HEK293 (cell line): ENCODE measurements around the gene ZNF710.

Experiments
- CTCF ChIA-PET: fragments of 350-600 bp; formaldehyde crosslinking; extraction: SDS; loops from one replicate; lab custom pipeline; 2021; ENCODE audit warnings: antibody characterized with exemption; lab: Yijun Ruan, JAX
- POLR2A ChIA-PET: fragments of 300-600 bp; formaldehyde crosslinking; extraction: SDS; loops from one replicate; lab custom pipeline; 2020; ENCODE audit warnings: antibody characterized with exemption, inconsistent platforms; lab: Yijun Ruan, JAX
- H3K27ac ChIP-seq: fragments of 200-500 bp; sonication (Bioruptor generic); 2 replicates; pipeline ENCODE4 v1.5.1; 2014; ENCODE audit warnings: low read depth, low read length, control low read depth, inconsistent platforms; ENCODE audit errors: extremely low read depth
- H3K36me3 ChIP-seq, 2 experiments: fragments of 200-500 bp in 1 of 2; sonication (Bioruptor generic) in 1 of 2; 1 replicate in 1 of 2; 2 replicates in 1 of 2; pipeline ENCODE4 v1.5.1; 2014 to 2017; ENCODE audit warnings: inconsistent platforms in 2 of 2, low read length in 2 of 2; ENCODE audit not compliant: control insufficient read depth in 2 of 2, insufficient read depth in 1 of 2
- H3K4me1 ChIP-seq: fragments of 200-500 bp; sonication (Bioruptor generic); 2 replicates; pipeline ENCODE4 v1.5.1; 2014; ENCODE audit warnings: mild to moderate bottlenecking, low read length, inconsistent platforms; ENCODE audit not compliant: control insufficient read depth, insufficient read depth
- H3K4me3 ChIP-seq: 2 replicates; pipeline ENCODE4 v1.5.1; 2011; ENCODE audit warnings: low read depth, mild to moderate bottlenecking, control low read depth, low read length, moderate library complexity
- H3K9me3 ChIP-seq: fragments of 200-500 bp; sonication (Bioruptor generic); 2 replicates; pipeline ENCODE4 v1.5.1; 2014; ENCODE audit warnings: low read depth, low read length, inconsistent platforms; ENCODE audit not compliant: control insufficient read depth, insufficient read depth
- KLF8 ChIP-seq: fragments of 450-650 bp; formaldehyde crosslinking; IDR thresholded peaks from 2 replicates; pipeline ENCODE4 v1.5.1; 2016; ENCODE audit warnings: missing biosample characterization, missing genetic modification characterization
- OSR2 ChIP-seq: fragments of 450-650 bp; formaldehyde crosslinking; IDR thresholded peaks from 2 replicates; pipeline ENCODE4 v1.5.1; 2016; ENCODE audit warnings: missing biosample characterization, missing genetic modification characterization
- RBAK ChIP-seq: fragments of 450-650 bp; formaldehyde crosslinking; IDR thresholded peaks from 2 replicates; pipeline ENCODE4 v1.5.1; 2016; ENCODE audit warnings: missing biosample characterization, missing genetic modification characterization
- SETDB1 ChIP-seq: IDR thresholded peaks from one replicate; pipeline ENCODE4 v1.6.1; 2017; ENCODE audit warnings: mild to moderate bottlenecking, low read length, moderate library complexity, mixed read lengths; ENCODE audit not compliant: insufficient read length
- SP7 ChIP-seq: fragments of 450-650 bp; formaldehyde crosslinking; IDR thresholded peaks from 2 replicates; pipeline ENCODE4 v1.5.1; 2016; ENCODE audit warnings: missing biosample characterization, missing genetic modification characterization
- ZFHX2 ChIP-seq: fragments of 450-650 bp; formaldehyde crosslinking; conservative IDR thresholded peaks from 2 replicates; pipeline ENCODE4 v1.5.1; 2016; ENCODE audit warnings: missing biosample characterization, missing genetic modification characterization
- ZNF121 ChIP-seq: fragments of 450-650 bp; formaldehyde crosslinking; IDR thresholded peaks from 2 replicates; pipeline ENCODE4 v1.5.1; 2016; ENCODE audit warnings: missing biosample characterization, missing genetic modification characterization
- ZNF174 ChIP-seq: fragments of 450-650 bp; formaldehyde crosslinking; IDR thresholded peaks from 2 replicates; pipeline ENCODE4 v1.5.0; 2017; ENCODE audit warnings: missing biosample characterization, mild to moderate bottlenecking, missing genetic modification characterization
- ZNF184 ChIP-seq: fragments of 450-650 bp; IDR thresholded peaks from 2 replicates; pipeline ENCODE4 v1.5.1; 2018; ENCODE audit warnings: missing biosample characterization, mild to moderate bottlenecking, missing genetic modification characterization
- ZNF248 ChIP-seq: fragments of 450-650 bp; formaldehyde crosslinking; IDR thresholded peaks from 2 replicates; pipeline ENCODE4 v1.5.1; 2017; ENCODE audit warnings: missing biosample characterization, missing genetic modification characterization
- ZNF354C ChIP-seq: fragments of 450-650 bp; formaldehyde crosslinking; IDR thresholded peaks from 2 replicates; pipeline ENCODE4 v1.5.1; 2016; ENCODE audit warnings: missing biosample characterization, missing genetic modification characterization, low read depth, borderline replicate concordance
- ZNF529 ChIP-seq: fragments of 450-650 bp; formaldehyde crosslinking; IDR thresholded peaks from 2 replicates; pipeline ENCODE4 v1.5.1; 2017; ENCODE audit warnings: missing genetic modification characterization, missing biosample characterization; ENCODE audit not compliant: insufficient replicate concordance
- ZNF558 ChIP-seq: fragments of 450-650 bp; formaldehyde crosslinking; IDR thresholded peaks from 2 replicates; pipeline ENCODE4 v1.5.1; 2016; ENCODE audit warnings: missing biosample characterization, missing genetic modification characterization
- ZNF624 ChIP-seq: fragments of 450-650 bp; formaldehyde crosslinking; IDR thresholded peaks from 2 replicates; pipeline ENCODE4 v1.5.1; 2017; ENCODE audit warnings: missing biosample characterization, missing genetic modification characterization
- ZSCAN30 ChIP-seq: fragments of 450-650 bp; IDR thresholded peaks from 2 replicates; pipeline ENCODE4 v1.5.1; 2018; ENCODE audit warnings: missing biosample characterization, mild to moderate bottlenecking, missing genetic modification characterization, moderate library complexity
- TF ChIP-seq, protein P1 (sequence below): fragments of 450-650 bp; formaldehyde crosslinking; IDR thresholded peaks from 2 replicates; pipeline ENCODE4 v1.5.1; 2016; ENCODE audit warnings: missing biosample characterization, missing genetic modification characterization
- TF ChIP-seq, protein P2 (sequence below): fragments of 450-650 bp; formaldehyde crosslinking; conservative IDR thresholded peaks from 2 replicates; pipeline ENCODE4 v1.5.1; 2016; ENCODE audit warnings: low read depth, missing biosample characterization, missing genetic modification characterization
- TF ChIP-seq, protein P3 (sequence below): fragments of 450-650 bp; formaldehyde crosslinking; IDR thresholded peaks from 2 replicates; pipeline ENCODE4 v1.5.1; 2016; ENCODE audit warnings: missing biosample characterization, missing genetic modification characterization
- TF ChIP-seq, protein P4 (sequence below): fragments of 450-650 bp; formaldehyde crosslinking; IDR thresholded peaks from 2 replicates; pipeline ENCODE4 v1.5.1; 2017; ENCODE audit warnings: missing biosample characterization, missing genetic modification characterization

ZNF710 gene

DNA sequence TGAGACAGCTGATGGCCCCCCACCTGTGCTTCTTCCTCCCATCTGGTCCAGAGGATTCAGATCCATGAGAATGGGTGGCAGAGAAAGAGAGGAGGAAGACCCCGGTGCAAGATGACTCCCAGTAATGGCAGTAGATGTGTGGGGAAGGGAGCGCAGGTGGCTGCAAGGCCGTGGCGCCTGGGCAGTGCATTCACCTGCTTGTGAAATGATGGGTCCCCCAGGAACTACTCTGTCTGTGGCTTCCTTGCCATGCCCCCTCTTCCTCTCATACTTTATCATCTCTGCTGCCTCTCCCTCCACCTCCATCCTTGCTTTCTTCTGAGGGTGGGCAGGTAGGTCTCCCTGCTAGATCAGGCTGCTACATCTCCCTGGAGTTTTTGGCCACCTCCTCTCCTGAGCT lies 23.3 kb downstream of the ZNF710 start:
- Histone ChIP-seq H3K4me1 (peaks cover 1% of the 10 kb centered on the region; the same call in 1 of the 2 replicates), H3K9me3 (no peaks in the 10 kb centered on the region), H3K36me3 (no peaks in the 10 kb centered on the region; a peak in 1 of 3 replicates), H3K27ac (no peak overlapping the region), H3K4me3 (no peak overlapping the region)
- CTCF ChIA-PET, result interaction anchor here (0.6 to 1.3 kb wide), 2 partner anchors 30 to 47 kb away, joined by 3 to 4 read pairs; no protein-coding TSS in a partner anchor
- POLR2A ChIA-PET, result no interaction called here
- TF ChIP-seq ZNF174, result no peak

DNA sequence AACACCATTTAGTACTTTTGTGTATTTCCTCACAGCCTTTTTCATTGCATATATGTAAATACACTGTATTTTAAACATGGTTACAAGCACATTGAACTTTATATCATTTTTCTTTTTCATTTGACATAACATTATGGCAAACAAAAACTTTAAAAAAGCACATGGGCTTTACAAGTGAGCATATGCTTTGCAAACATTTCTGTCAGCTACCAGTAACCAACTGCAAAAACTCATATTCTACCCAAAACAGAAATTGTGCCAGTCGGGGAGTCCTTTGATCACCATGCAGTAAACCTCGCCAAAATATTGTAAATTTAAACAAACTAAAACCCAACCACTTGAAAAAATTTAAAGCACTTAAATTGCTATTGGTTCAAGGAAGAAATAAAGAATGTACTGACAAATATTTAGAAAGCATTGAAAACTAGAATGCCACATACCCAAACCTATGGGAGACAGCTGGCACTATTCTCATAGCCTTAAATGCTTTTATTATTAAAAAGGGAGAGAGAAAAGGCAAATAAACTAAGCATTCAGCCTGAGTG lies 24.4 kb downstream of the ZNF710 start:
- TF ChIP-seq, protein P1, sequence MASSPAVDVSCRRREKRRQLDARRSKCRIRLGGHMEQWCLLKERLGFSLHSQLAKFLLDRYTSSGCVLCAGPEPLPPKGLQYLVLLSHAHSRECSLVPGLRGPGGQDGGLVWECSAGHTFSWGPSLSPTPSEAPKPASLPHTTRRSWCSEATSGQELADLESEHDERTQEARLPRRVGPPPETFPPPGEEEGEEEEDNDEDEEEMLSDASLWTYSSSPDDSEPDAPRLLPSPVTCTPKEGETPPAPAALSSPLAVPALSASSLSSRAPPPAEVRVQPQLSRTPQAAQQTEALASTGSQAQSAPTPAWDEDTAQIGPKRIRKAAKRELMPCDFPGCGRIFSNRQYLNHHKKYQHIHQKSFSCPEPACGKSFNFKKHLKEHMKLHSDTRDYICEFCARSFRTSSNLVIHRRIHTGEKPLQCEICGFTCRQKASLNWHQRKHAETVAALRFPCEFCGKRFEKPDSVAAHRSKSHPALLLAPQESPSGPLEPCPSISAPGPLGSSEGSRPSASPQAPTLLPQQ, result no peak
- TF ChIP-seq, protein P2, sequence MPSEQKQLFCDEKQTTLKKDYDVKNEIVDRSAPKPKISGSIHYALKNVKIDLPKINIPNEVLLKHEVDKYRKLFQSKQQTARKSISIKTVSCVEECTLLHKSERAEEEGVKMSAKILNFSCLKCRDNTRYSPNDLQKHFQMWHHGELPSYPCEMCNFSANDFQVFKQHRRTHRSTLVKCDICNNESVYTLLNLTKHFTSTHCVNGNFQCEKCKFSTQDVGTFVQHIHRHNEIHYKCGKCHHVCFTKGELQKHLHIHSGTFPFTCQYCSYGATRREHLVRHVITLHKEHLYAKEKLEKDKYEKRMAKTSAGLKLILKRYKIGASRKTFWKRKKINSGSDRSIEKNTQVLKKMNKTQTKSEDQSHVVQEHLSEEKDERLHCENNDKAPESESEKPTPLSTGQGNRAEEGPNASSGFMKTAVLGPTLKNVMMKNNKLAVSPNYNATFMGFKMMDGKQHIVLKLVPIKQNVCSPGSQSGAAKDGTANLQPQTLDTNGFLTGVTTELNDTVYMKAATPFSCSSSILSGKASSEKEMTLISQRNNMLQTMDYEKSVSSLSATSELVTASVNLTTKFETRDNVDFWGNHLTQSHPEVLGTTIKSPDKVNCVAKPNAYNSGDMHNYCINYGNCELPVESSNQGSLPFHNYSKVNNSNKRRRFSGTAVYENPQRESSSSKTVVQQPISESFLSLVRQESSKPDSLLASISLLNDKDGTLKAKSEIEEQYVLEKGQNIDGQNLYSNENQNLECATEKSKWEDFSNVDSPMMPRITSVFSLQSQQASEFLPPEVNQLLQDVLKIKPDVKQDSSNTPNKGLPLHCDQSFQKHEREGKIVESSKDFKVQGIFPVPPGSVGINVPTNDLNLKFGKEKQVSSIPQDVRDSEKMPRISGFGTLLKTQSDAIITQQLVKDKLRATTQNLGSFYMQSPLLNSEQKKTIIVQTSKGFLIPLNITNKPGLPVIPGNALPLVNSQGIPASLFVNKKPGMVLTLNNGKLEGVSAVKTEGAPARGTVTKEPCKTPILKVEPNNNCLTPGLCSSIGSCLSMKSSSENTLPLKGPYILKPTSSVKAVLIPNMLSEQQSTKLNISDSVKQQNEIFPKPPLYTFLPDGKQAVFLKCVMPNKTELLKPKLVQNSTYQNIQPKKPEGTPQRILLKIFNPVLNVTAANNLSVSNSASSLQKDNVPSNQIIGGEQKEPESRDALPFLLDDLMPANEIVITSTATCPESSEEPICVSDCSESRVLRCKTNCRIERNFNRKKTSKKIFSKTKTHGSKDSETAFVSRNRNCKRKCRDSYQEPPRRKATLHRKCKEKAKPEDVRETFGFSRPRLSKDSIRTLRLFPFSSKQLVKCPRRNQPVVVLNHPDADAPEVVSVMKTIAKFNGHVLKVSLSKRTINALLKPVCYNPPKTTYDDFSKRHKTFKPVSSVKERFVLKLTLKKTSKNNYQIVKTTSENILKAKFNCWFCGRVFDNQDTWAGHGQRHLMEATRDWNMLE (tag by site-specific recombination), result no peak
- TF ChIP-seq KLF8 (tag by site-specific recombination) (no peak), ZSCAN30 (tag by site-specific recombination) (no peak), ZNF558 (no peak), ZNF248 (tag by site-specific recombination) (no peak), ZNF121 (tag by site-specific recombination) (no peak), ZNF184 (tag by site-specific recombination) (no peak), ZNF354C (tag by site-specific recombination) (no peak), ZNF529 (tag by site-specific recombination) (no peak), SETDB1 (no peak), RBAK (no peak), SP7 (tag by site-specific recombination) (no peak), ZFHX2 (tag by site-specific recombination) (no peak), ZNF624 (no peak), OSR2 (tag by site-specific recombination) (no peak)
- TF ChIP-seq, protein P3, sequence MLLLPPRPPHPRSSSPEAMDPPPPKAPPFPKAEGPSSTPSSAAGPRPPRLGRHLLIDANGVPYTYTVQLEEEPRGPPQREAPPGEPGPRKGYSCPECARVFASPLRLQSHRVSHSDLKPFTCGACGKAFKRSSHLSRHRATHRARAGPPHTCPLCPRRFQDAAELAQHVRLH, result no peak
- TF ChIP-seq, protein P4, sequence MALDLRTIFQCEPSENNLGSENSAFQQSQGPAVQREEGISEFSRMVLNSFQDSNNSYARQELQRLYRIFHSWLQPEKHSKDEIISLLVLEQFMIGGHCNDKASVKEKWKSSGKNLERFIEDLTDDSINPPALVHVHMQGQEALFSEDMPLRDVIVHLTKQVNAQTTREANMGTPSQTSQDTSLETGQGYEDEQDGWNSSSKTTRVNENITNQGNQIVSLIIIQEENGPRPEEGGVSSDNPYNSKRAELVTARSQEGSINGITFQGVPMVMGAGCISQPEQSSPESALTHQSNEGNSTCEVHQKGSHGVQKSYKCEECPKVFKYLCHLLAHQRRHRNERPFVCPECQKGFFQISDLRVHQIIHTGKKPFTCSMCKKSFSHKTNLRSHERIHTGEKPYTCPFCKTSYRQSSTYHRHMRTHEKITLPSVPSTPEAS, result no peak
- H3K27ac ChIP-seq, result no peak overlapping the region
- H3K9me3 ChIP-seq, result no peaks in the 10 kb centered on the region
- CTCF ChIA-PET, result interaction anchor here (0.6 to 1.3 kb wide), 2 partner anchors 29 to 46 kb away, joined by 3 to 4 read pairs; no protein-coding TSS in a partner anchor
- no peak overlapping the region for H3K4me3 ChIP-seq
- POLR2A ChIA-PET, result no interaction called here
- H3K36me3 ChIP-seq, result no peaks in the 10 kb centered on the region; a peak in 1 of 3 replicates
- H3K4me1 ChIP-seq, result no peaks in the 10 kb centered on the region
